Measurements from ENCODE around the gene SBNO2. TPM values are rescaled to one million over a fixed set of nuclear protein-coding genes. Genes with fewer than 3 reads are reported as not detected.
A peak's percentile ranks its signal among the peaks of the same experiment; 100 is the strongest.
"Not testable (repeated sequence)": the region's sequence is repeated elsewhere in the genome, so short reads cannot be mapped to it uniquely, and the experiment has no call there.

Gene SBNO2
- polyA plus RNA-seq, 2 donors = 43.1 to 56.5 TPM

- no peak overlapping the region for H3K4me3 ChIP-seq (ENCODE audit: low read depth in 1 of 2, low read length in 2 of 2)
- peaks cover 17 to 44% of the 10 kb centered on the region in 2 donors for H3K4me1 ChIP-seq (ENCODE audit: control insufficient read depth in 2 of 2, insufficient read depth in 2 of 2, low read length in 1 of 2)
- WGBS, 2 donors = 74 to 75% methylated on average over 17 of the region's 17 CpGs
- no peaks in the 10 kb centered on the region for H3K9me3 ChIP-seq (ENCODE audit: control insufficient read depth in 2 of 2, insufficient read depth in 1 of 2, low read depth in 1 of 2, low read length in 1 of 2)
- no peaks in the 10 kb centered on the region for H3K27me3 ChIP-seq (ENCODE audit: control insufficient read depth in 1 of 2, insufficient read depth in 2 of 2, low read length in 2 of 2)
- peaks cover 0 to 15% of the 10 kb centered on the region in 2 donors for H3K36me3 ChIP-seq (ENCODE audit: control insufficient read depth in 2 of 2, insufficient read depth in 2 of 2, low read length in 1 of 2)
- H3K27ac ChIP-seq (ENCODE audit: low read depth in 2 of 2, low read length in 1 of 2) = peak overlapping the region; percentile 37 to 76
Measured at GRCh38 chr19:1135454-1135853, 38.6 kb downstream of the SBNO2 start.

- Histone ChIP-seq H3K27me3 (ENCODE audit: control insufficient read depth in 1 of 2, insufficient read depth in 2 of 2, low read length in 2 of 2) (no peaks in the 10 kb centered on the region), H3K27ac (ENCODE audit: low read depth in 2 of 2, low read length in 1 of 2) (peak overlapping the region; percentile 44 to 94), H3K4me3 (ENCODE audit: low read depth in 1 of 2, low read length in 2 of 2) (peak overlapping the region in 1 of 2 donors; percentile 10), H3K36me3 (ENCODE audit: control insufficient read depth in 2 of 2, insufficient read depth in 2 of 2, low read length in 1 of 2) (peaks cover 0 to 18% of the 10 kb centered on the region in 2 donors), H3K4me1 (ENCODE audit: control insufficient read depth in 2 of 2, insufficient read depth in 2 of 2, low read length in 1 of 2) (peaks cover 19 to 55% of the 10 kb centered on the region in 2 donors), H3K9me3 (ENCODE audit: control insufficient read depth in 2 of 2, insufficient read depth in 1 of 2, low read depth in 1 of 2, low read length in 1 of 2) (no peaks in the 10 kb centered on the region)
- WGBS, 2 donors = 84 to 86% methylated on average over 11 of the region's 11 CpGs
Measured at GRCh38 chr19:1134431-1134830, 39.6 kb downstream of the SBNO2 start.

GRCh38 chr19:1133471-1133929, 40.6 kb downstream of the SBNO2 start:
- Histone ChIP-seq H3K27me3 (ENCODE audit: control insufficient read depth in 1 of 2, insufficient read depth in 2 of 2, low read length in 2 of 2) (no peaks in the 10 kb centered on the region), H3K27ac (ENCODE audit: low read depth in 2 of 2, low read length in 1 of 2) (peak overlapping the region; percentile 94), H3K36me3 (ENCODE audit: control insufficient read depth in 2 of 2, insufficient read depth in 2 of 2, low read length in 1 of 2) (peaks cover 0 to 13% of the 10 kb centered on the region in 2 donors), H3K4me1 (ENCODE audit: control insufficient read depth in 2 of 2, insufficient read depth in 2 of 2, low read length in 1 of 2) (peaks cover 19 to 57% of the 10 kb centered on the region in 2 donors), H3K9me3 (ENCODE audit: control insufficient read depth in 2 of 2, insufficient read depth in 1 of 2, low read depth in 1 of 2, low read length in 1 of 2) (no peaks in the 10 kb centered on the region), H3K4me3 (ENCODE audit: low read depth in 1 of 2, low read length in 2 of 2) (peak overlapping the region in 1 of 2 donors; percentile 10)
- WGBS, 2 donors = 80 to 84% methylated on average over 20 to 25 of the region's 25 CpGs

- WGBS, 2 donors = 47 to 68% methylated on average over 36 to 48 of the region's 48 CpGs
- H3K36me3 ChIP-seq (ENCODE audit: control insufficient read depth in 2 of 2, insufficient read depth in 2 of 2, low read length in 1 of 2) = peaks cover 0 to 11% of the 10 kb centered on the region in 2 donors
- peak overlapping the region; percentile 94 for H3K27ac ChIP-seq (ENCODE audit: low read depth in 2 of 2, low read length in 1 of 2)
- H3K9me3 ChIP-seq (ENCODE audit: control insufficient read depth in 2 of 2, insufficient read depth in 1 of 2, low read depth in 1 of 2, low read length in 1 of 2) = no peaks in the 10 kb centered on the region
- peak overlapping the region; percentile 24 to 76 for H3K4me3 ChIP-seq (ENCODE audit: low read depth in 1 of 2, low read length in 2 of 2)
- no peaks in the 10 kb centered on the region for H3K27me3 ChIP-seq (ENCODE audit: control insufficient read depth in 1 of 2, insufficient read depth in 2 of 2, low read length in 2 of 2)
- H3K4me1 ChIP-seq (ENCODE audit: control insufficient read depth in 2 of 2, insufficient read depth in 2 of 2, low read length in 1 of 2) = peaks cover 19 to 58% of the 10 kb centered on the region in 2 donors
Measured at GRCh38 chr19:1132552-1133383, 41.3 kb downstream of the SBNO2 start.

- peak overlapping the region; percentile 66 to 76 for H3K4me3 ChIP-seq (ENCODE audit: low read depth in 1 of 2, low read length in 2 of 2)
- no peaks in the 10 kb centered on the region for H3K27me3 ChIP-seq (ENCODE audit: control insufficient read depth in 1 of 2, insufficient read depth in 2 of 2, low read length in 2 of 2)
- H3K9me3 ChIP-seq (ENCODE audit: control insufficient read depth in 2 of 2, insufficient read depth in 1 of 2, low read depth in 1 of 2, low read length in 1 of 2) = no peaks in the 10 kb centered on the region
- peaks cover 19 to 58% of the 10 kb centered on the region in 2 donors for H3K4me1 ChIP-seq (ENCODE audit: control insufficient read depth in 2 of 2, insufficient read depth in 2 of 2, low read length in 1 of 2)
- peak overlapping the region; percentile 94 for H3K27ac ChIP-seq (ENCODE audit: low read depth in 2 of 2, low read length in 1 of 2)
- 1 to 15% methylated on average over 53 to 64 of the region's 64 CpGs for WGBS, 2 donors
- peaks cover 0 to 19% of the 10 kb centered on the region in 2 donors for H3K36me3 ChIP-seq (ENCODE audit: control insufficient read depth in 2 of 2, insufficient read depth in 2 of 2, low read length in 1 of 2)
Measured at GRCh38 chr19:1131718-1132551, 42.1 kb downstream of the SBNO2 start.

GRCh38 chr19:1130771-1131717, 43.0 kb downstream of the SBNO2 start:
- Histone ChIP-seq H3K27ac (ENCODE audit: low read depth in 2 of 2, low read length in 1 of 2) (peak overlapping the region; percentile 93 to 94), H3K27me3 (ENCODE audit: control insufficient read depth in 1 of 2, insufficient read depth in 2 of 2, low read length in 2 of 2) (no peaks in the 10 kb centered on the region), H3K36me3 (ENCODE audit: control insufficient read depth in 2 of 2, insufficient read depth in 2 of 2, low read length in 1 of 2) (peaks cover 0 to 27% of the 10 kb centered on the region in 2 donors), H3K4me3 (ENCODE audit: low read depth in 1 of 2, low read length in 2 of 2) (peak overlapping the region; percentile 66 to 76), H3K4me1 (ENCODE audit: control insufficient read depth in 2 of 2, insufficient read depth in 2 of 2, low read length in 1 of 2) (peaks cover 19 to 51% of the 10 kb centered on the region in 2 donors), H3K9me3 (ENCODE audit: control insufficient read depth in 2 of 2, insufficient read depth in 1 of 2, low read depth in 1 of 2, low read length in 1 of 2) (no peaks in the 10 kb centered on the region)
- 38 to 48% methylated on average over 21 to 22 of the region's 22 CpGs for WGBS, 2 donors

- Histone ChIP-seq H3K4me3 (ENCODE audit: low read depth in 1 of 2, low read length in 2 of 2) (no peak overlapping the region), H3K9me3 (ENCODE audit: control insufficient read depth in 2 of 2, insufficient read depth in 1 of 2, low read depth in 1 of 2, low read length in 1 of 2) (no peaks in the 10 kb centered on the region), H3K27ac (ENCODE audit: low read depth in 2 of 2, low read length in 1 of 2) (no peak overlapping the region), H3K4me1 (ENCODE audit: control insufficient read depth in 2 of 2, insufficient read depth in 2 of 2, low read length in 1 of 2) (peaks cover 19 to 47% of the 10 kb centered on the region in 2 donors), H3K36me3 (ENCODE audit: control insufficient read depth in 2 of 2, insufficient read depth in 2 of 2, low read length in 1 of 2) (peaks cover 2 to 31% of the 10 kb centered on the region in 2 donors), H3K27me3 (ENCODE audit: control insufficient read depth in 1 of 2, insufficient read depth in 2 of 2, low read length in 2 of 2) (no peaks in the 10 kb centered on the region)
- 92 to 95% methylated on average over 18 of the region's 18 CpGs for WGBS, 2 donors
Measured at GRCh38 chr19:1129535-1129934, 44.5 kb downstream of the SBNO2 start.

GRCh38 chr19:1129084-1129483, 45.0 kb downstream of the SBNO2 start:
- Histone ChIP-seq H3K4me1 (ENCODE audit: control insufficient read depth in 2 of 2, insufficient read depth in 2 of 2, low read length in 1 of 2) (peaks cover 19 to 44% of the 10 kb centered on the region in 2 donors), H3K36me3 (ENCODE audit: control insufficient read depth in 2 of 2, insufficient read depth in 2 of 2, low read length in 1 of 2) (peaks cover 5 to 33% of the 10 kb centered on the region in 2 donors)
- not testable (repeated sequence) for H3K4me3 ChIP-seq (ENCODE audit: low read depth in 1 of 2, low read length in 2 of 2); H3K27ac ChIP-seq (ENCODE audit: low read depth in 2 of 2, low read length in 1 of 2); H3K9me3 ChIP-seq (ENCODE audit: control insufficient read depth in 2 of 2, insufficient read depth in 1 of 2, low read depth in 1 of 2, low read length in 1 of 2); H3K27me3 ChIP-seq (ENCODE audit: control insufficient read depth in 1 of 2, insufficient read depth in 2 of 2, low read length in 2 of 2)
- WGBS, 2 donors = 89 to 94% methylated on average over 7 of the region's 7 CpGs

Measured in esophagus (tissue), 2 donors.